GM21447 (cell line): ENCODE measurements around the gene AMPH.
"Not testable (repeated sequence)": the region's sequence is repeated elsewhere in the genome, so short reads cannot be mapped to it uniquely, and the experiment has no call there.

ENCODE experiments used
- ATAC-seq: cut with Tn5 transposase; IDR thresholded peaks from one replicate; pipeline ENCODE4 v1.9.1; 2021; ENCODE audit not compliant: unreplicated experiment

AMPH gene

DNA sequence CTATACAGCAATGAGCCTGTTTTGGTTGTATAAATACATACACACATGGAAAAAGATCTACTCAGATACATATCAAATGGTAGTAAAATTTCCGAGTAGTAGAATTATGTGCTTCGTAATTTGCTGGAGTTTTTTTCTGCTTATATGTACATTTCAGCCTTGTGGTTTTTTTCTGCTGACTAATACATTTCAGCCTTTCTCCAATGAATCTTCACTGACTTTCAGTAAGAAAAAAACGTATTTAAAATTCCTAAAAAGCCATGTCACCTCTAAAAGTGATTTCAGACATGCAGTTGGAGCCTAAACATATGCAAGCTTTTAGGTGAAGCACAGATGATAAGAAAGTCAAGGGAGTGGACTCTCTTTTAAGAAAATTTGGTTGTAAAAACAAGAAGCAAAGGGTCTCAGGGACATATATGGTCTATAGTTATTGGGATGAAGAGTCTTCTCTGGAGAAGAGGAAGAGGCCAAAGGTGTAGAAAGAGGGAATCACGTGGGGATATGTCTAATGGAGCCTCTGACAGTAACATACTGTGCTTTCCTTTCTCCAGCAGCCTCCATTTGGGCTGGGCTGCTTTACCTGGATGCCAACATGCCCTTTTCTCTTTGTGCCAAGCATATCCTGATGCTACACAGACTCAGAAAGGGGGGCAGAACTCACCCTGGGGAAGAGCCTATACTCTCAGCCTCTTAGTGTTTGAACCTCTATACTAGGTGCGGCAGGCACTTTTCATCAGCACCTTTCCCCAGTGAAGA, 2.4 kb downstream of the AMPH start:
- no peak for ATAC-seq

DNA sequence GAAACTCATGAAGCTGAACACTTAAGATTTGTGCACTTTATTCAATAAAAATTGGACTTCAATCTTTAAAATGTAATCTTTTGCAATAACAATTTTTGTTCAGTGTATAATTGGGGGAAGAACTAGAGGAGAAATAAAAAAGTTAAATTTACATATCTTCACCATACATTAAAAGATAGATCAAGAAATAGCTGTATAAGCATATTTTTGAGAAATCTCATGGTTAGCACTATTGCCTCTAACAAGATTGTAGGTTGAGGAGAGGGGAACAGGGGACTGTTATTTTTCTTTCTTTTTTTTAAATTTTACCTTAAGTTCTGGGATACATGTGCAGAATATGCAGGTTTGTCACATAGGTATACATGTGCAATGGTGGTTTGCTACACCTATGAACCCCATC, 5.3 kb downstream of the AMPH start:
- no peak for ATAC-seq

GRCh38 chr7:38615665-38616064, 15.5 kb downstream of the AMPH start:
- no peak for ATAC-seq

- ATAC-seq = no peak
Measured at GRCh38 chr7:38607466-38607865, 23.7 kb downstream of the AMPH start.

DNA sequence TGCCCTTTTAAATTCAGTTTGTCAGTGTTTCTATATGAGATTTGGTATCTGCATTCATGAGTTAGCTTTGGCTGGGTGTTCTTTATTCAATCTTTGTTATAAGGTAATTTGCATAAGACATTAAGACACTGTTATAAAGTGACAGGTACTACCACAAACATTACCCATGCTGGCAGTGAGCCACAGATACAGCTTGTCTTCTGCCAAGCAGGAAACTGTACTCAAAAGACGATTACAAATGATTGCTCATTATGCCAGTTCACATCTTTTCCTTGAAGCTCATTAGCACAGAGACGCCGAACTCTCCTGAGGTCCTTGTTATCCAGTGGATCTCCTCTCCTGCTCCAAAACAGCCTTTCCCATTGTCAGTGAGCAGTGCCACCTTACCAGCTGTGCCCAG, 30.4 kb downstream of the AMPH start:
- no peak for ATAC-seq

DNA sequence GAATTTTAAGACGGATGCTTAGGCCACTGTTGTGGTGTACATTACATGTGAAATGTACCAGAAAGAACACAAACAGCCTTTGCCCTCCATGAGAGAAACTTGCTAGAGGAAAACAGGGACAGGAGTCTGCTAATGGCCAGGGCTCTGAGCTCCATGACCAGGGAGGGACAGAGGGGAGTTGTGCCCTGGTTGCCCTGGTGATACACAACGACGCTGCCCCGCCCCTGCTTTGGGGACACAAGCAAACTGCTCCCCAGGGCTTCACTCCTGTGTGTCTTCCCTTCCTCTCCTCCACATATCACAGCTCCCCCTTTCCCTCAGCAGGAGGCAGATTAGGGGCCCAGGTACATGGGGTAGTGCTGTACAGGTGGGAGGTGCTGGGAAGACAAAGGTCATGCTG, 36.2 kb downstream of the AMPH start:
- ATAC-seq = no peak

- ATAC-seq = no peak
Measured at GRCh38 chr7:38592737-38593288, 38.4 kb downstream of the AMPH start.

- no peak for ATAC-seq
Measured at GRCh38 chr7:38585572-38586354, 45.4 kb downstream of the AMPH start.

GRCh38 chr7:38584443-38585210, 46.5 kb downstream of the AMPH start:
- ATAC-seq = no peak

- no peak for ATAC-seq
Measured at GRCh38 chr7:38580485-38580884, 50.7 kb downstream of the AMPH start.

GRCh38 chr7:38574086-38574485, 57.1 kb downstream of the AMPH start:
- ATAC-seq = no peak

DNA sequence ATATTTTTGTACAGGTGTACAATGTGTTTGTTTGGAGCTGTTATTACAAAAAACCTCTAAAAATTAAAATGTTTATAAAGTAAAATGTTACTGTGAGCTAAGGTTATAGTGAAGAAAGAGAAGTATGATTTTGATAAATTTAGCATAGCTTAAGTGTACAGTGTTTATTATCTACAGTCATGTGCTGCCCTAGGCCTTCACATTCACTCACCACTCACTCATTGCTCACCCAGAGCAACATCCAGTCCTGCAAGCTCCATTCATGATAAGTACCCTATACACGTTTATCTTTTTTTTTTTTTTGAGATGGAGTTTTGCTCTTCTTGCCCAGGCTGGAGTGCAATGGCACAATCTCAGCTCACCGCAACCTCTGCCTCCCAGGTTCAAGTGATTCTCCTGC, 59.6 kb downstream of the AMPH start:
- ATAC-seq = not testable (repeated sequence)

DNA sequence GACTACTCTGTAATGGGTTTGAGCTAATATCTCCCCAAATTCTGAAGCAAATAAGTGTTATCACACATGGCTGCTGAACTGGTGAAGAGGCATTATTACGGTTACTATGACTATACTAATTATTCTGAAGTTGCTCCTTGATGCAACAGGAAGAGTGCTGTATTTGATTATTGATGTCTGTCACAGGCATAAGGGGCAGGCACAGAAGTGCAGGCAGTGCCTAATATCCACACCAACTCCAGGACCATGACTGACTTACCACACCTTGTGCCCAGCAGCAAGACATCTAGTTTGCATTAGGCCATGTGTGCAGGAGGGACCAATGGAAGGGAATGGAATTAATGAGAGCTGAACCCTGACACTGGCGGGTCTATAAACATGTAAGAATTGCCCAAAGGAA, 62.7 kb downstream of the AMPH start:
- no peak for ATAC-seq

- no peak for ATAC-seq
Measured at GRCh38 chr7:38565289-38565688, 65.9 kb downstream of the AMPH start.

DNA sequence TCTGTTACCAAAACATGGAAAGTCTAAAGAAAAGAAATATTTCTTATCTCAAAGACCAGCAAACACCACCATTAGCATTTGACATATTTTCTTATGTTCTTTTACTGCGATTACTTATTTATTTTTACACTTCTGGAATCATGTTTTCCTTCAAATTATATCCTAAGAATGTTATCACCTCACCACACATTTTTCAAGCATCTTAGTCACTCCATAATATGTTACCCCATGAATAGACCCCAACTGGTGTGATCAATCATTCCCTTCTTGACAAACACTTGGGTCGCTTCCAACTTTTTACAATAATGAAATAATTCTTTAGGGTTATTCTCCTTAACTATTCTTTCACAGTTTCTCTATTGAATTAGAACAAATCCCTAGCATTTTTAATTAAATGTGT, 67.4 kb downstream of the AMPH start:
- ATAC-seq = no peak

DNA sequence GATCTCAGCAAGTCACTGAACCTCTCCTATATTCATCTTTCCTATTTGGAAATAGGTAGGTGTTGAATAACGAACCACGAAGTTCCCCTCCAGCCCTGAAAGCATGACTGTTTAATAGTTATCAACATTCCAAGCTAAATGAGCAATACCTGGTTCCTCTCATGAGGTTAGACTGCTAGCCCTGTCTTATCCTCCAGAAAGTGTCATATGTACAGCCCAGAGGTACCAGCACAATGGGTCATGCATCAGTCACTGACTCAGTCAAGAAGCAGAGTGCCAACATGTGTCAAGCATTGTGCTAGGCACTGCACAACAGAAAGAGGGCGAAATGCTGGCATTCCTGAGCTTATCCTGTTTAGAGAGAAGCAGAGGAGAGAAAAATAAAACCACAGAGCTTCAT, 70.0 kb downstream of the AMPH start:
- ATAC-seq = no peak

GRCh38 chr7:38558761-38559345, 72.3 kb downstream of the AMPH start:
- ATAC-seq = no peak

- ATAC-seq = no peak
Measured at GRCh38 chr7:38554586-38554985, 76.6 kb downstream of the AMPH start.

- ATAC-seq = no peak
Measured at GRCh38 chr7:38550836-38551235, 80.3 kb downstream of the AMPH start.

GRCh38 chr7:38548605-38549004, 82.6 kb downstream of the AMPH start:
- ATAC-seq = no peak

GRCh38 chr7:38546763-38547162, 84.4 kb downstream of the AMPH start:
- no peak for ATAC-seq
